Stimulated activated CD4-positive, alpha-beta T cell treated with anti-CD3 and anti-CD28 coated beads, Interleukin-4, amount 100 ng/mL, for 48 hours (primary cell): ENCODE results near the gene FAM234A.

Experiments used
- DNase-seq, 2 donors: peaks; one replicate each; pipeline ENCODE4 v3.0.0-alpha.2; 2020; ENCODE audit warnings: low read depth in 2 of 2

Gene FAM234A

DNA sequence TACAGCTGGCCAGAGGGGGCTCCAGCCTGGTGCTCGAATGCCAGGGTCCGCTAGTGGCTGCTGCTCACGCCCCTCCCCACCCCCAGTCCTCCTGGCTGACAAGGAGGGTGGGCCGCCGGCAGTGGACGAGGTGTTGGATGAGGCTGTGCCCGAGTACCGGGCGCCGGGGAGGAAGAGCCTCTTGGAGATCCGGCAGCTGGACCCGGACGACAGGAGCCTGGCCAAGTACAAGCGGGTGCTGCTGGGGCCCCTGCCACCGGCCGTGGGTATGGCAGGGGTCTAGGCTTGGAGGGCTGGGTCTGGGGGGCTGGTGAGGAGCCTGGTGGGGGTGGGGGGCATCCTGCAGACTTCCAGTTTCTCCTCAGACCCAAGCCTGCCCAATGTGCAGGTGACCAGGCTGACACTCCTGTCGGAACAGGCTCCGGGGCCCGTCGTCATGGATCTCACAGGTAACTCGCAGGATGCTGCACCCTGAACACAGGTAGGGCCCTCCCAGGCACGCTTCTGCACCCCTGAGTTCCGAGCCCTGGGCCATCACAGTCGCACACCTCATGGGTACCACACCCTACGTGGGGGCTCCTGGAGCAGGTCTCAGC, 47.1 kb downstream of the FAM234A start:
- no peak for DNase-seq

DNA sequence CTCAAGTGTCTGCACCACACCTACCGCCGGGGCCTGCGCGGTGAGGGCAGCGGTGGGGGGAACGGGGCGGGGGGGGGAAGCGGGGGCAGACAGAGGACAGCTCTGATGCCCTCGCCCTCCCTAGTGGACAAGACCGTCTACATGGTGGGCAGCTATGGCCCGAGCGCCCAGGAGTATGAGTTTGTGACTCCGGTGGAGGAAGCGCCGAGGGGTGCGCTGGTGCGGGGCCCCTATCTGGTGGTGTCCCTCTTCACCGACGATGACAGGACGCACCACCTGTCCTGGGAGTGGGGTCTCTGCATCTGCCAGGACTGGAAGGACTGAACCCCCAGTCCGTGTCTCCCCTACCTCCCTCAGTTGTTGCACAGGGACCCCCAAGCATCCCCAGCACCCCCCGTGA, 47.9 kb downstream of the FAM234A start:
- DNase-seq, result no peak

GRCh38 chr16:283033-283805, 48.6 kb downstream of the FAM234A start, which contains the start of gene PDIA2:
Gene PDIA2 (plus strand): TSS chr16:283164. CDS start chr16:283170, 6 bp downstream.
- DNase-seq, result no peak

DNA sequence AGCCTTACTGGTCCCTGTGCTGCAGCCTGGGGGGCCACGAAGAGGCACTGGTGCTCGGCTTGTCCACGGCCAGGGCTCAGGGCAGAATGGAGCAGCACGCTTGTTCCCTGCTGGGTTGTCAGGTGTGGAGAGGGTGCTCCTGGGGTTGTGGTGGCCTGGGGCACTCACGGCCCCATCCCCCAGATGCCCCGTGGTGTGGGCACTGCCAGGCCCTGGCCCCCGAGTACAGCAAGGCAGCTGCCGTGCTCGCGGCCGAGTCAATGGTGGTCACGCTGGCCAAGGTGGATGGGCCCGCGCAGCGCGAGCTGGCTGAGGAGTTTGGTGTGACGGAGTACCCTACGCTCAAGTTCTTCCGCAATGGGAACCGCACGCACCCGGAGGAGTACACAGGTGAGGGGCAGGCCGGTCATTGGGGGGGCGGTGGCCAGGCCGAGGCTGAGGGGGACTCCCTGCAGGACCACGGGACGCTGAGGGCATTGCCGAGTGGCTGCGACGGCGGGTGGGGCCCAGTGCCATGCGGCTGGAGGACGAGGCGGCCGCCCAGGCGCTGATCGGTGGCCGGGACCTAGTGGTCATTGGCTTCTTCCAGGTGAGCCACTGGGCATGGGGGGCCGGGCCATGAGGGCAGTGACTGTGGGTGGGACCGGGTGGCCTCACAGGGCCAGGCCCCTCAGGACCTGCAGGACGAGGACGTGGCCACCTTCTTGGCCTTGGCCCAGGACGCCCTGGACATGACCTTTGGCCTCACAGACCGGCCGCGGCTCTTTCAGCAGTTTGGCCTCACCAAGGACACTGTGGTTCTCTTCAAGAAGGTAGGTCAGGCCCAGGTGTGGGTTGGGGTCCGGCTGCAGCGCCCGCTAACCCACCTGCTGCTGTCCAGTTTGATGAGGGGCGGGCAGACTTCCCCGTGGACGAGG, 49.8 kb downstream of the FAM234A start:
- DNase-seq, result no peak

DNA sequence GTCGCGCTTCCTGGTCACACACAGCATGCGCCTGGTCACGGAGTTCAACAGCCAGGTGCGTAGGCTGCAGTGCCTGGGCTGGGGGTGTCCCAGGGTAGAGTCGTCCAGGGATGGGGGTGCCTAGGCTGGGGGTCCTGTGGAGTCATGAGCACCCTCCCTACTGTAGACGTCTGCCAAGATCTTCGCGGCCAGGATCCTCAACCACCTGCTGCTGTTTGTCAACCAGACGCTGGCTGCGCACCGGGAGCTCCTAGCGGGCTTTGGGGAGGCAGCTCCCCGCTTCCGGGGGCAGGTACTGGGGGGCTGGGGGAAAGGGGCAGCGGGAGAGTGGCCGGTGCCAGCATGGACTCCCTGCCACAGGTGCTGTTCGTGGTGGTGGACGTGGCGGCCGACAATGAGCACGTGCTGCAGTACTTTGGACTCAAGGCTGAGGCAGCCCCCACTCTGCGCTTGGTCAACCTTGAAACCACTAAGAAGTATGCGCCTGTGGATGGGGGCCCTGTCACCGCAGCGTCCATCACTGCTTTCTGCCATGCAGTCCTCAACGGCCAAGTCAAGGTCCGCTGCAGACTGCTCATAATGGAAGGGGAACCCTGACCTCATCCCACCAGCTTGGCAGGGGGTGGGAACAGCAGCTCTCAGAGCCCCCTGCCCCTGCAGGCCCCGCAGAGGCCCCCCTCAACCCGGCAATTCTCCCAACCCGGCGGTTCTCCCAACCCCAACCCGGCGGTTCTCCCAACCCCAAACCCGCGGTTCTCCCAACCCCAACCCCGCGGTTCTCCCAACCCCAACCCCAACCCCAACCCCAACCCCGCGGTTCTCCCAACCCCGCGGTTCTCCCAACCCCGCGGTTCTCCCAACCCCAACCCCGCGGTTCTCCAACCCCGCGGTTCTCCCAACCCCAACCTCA, 50.8 kb downstream of the FAM234A start:
- no peak for DNase-seq

DNA sequence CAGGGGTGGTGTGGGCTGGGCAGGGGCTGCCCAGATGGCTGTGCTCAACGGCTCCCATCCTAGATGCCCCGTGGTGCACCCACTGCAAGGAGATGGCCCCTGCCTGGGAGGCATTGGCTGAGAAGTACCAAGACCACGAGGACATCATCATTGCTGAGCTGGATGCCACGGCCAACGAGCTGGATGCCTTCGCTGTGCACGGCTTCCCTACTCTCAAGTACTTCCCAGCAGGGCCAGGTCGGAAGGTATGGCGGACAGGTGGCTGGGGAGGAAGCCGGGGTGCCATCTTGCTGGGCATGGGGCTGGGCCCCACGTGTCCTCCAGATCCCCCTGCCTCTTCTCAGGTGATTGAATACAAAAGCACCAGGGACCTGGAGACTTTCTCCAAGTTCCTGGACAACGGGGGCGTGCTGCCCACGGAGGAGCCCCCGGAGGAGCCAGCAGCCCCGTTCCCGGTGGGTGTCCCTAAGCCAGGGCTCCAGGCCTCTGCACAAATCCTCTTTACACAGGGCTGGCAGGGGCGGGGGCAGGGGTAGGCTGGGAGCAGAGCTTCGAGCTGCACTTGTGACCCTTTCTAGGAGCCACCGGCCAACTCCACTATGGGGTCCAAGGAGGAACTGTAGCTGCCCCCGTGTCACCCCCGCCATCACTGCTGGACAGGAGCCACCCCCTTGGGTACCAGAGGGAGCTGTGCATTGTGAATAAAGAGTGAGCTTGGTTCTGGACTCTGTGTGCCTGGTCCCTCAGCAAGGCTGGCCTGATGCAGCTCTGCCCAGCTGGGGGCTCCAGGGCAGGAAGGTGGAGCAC, 52.1 kb downstream of the FAM234A start:
- no peak for DNase-seq

DNA sequence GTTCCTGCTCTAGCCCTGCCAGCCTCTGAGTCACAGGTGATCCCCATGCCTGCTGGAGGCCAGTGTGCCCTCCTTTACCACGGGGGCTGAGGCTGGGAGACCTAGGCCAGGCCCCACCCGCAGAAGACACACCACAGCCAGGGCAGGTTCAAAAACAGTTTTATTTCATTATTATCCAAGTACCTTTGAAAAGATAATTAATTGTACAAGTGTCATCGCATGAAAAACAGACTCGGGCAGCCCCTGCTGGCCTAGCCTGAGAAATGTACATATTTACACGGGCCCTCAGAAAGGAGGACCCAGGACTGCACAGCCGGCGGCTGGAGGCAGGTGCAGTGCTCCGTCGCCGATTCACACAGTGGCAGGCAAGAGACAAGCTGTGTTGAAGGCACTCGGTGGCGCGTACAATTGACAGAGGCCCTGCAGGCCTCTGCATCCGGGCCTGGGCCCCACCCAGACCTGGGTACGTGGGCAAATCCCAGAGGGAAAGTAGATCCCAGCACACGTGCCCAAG, 52.7 kb downstream of the FAM234A start:
- DNase-seq, result no peak

GRCh38 chr16:287981-288920, 53.6 kb downstream of the FAM234A start:
- no peak for DNase-seq

DNA sequence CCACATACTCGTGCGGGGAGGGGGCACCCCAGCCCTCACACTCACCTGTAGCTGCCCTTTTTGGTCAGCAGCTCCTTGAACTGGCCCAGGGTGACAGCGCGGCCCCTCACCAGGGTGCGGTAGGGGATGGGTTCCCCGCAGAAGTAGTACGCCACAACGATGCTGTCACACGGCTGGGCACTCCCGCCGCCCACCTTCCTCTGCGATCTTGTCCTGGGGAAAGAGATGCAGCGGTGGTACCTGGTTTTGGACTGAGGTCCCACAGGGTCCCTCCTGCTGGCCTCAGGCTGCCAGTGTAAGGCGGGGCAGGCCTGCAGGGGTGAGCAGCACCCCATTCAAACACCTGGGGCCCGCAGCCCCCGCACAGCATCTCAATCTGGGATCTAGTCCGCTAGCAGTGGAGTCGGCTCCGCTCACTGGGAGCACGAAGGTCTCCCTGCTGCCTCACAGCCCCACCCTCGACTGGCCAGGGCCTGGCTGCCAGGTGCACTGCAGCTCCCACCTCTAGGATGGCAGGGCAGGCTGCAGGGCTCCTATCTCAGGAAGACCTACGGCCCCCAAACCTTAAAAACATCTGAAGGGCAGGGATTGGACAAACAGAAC, 54.9 kb downstream of the FAM234A start:
- no peak for DNase-seq

GRCh38 chr16:290015-290680, 55.5 kb downstream of the FAM234A start:
- DNase-seq, result no peak

DNA sequence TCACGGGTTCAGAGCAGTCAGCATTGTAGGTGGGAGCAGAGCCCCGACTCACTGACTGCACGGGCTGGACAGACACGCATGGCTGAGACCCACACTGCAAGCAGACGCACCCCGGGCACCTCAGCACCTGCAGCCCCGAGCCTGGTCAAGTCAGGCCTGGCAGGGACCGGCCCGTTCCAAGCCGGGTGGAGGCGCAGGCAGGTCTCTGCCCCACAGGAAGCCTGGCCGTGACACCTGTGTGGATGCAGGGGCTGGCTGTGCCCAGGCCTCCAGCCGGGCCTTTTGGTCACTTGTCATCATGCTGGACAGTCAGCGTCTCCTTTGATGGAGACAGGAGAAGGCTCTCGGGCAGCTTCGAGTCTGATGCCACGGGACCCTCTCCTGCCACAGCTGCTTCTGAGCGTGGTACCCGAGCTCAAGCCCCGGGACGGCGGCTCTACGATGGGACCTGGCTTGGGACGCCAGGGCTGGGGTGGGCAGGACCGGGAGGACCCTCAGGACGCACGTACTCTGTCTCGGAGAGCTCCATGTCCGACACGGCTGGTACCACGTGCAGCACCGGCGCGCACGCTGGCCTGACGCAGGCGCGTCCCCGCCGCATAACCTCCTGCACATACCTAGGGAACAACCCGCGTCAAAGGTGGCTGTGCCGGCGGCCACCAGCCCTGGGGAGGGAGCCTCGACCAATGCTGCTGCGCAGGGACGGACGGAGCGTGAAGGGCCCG, 56.2 kb downstream of the FAM234A start:
- DNase-seq, result no peak

DNA sequence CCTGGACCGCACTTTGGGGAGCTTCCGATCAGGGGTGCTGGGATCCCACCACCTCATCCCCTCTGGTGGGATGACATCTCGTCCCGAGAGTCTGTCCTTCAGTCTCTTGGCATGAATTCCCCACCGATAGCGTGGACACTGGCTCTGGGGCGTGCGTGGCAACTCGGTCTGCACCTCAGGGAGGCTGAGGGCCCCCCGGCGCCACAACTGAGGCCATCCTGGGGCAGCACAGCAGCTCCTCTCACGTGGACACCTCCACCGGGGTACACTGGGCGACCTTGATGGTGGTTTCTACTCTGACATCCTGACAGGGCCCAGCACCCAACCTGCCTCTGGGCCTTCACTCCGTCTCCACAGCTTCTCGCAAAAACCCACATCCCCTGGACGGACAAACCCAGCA, 56.9 kb downstream of the FAM234A start:
- DNase-seq, result no peak

DNA sequence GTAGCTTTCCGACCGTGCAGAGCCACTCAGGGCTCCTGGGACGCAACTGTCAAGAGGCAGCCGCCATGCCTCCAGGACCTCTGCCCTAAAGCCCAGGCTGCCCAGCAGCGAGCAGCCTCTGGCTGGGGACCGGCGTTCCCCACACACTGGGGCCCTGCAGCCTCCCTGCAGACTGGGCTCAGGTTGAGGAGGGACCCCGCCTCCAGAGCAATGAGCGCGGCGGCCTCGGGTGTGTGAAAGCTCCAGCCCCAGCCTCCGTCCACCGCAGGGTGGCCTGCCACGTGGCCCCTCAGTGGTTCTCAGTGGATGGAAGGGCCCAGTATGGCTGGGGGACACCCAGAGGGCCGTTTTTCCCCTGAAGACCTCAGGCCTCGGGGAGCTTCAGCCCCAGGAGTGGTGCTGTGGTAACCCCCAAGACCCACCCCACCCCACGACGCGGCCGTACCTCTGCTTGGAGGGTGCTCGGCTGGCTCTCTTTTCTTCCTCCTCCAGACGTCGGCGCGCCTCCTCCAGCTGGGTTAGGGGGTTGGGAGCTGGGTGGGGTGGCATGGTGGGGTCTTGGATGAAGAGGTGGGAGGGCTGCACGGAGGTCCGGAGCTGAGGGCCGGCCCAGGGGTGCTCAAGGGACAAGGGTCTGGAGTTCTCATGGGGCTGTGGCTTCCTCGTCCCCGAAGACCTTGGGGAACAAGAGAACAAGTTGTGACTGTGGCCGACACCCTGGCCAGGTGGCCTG, 58.6 kb downstream of the FAM234A start:
- no peak for DNase-seq

- DNase-seq, result no peak
These were observed 61.7 kb downstream of the FAM234A start for GRCh38 chr16:296276-296675.

DNA sequence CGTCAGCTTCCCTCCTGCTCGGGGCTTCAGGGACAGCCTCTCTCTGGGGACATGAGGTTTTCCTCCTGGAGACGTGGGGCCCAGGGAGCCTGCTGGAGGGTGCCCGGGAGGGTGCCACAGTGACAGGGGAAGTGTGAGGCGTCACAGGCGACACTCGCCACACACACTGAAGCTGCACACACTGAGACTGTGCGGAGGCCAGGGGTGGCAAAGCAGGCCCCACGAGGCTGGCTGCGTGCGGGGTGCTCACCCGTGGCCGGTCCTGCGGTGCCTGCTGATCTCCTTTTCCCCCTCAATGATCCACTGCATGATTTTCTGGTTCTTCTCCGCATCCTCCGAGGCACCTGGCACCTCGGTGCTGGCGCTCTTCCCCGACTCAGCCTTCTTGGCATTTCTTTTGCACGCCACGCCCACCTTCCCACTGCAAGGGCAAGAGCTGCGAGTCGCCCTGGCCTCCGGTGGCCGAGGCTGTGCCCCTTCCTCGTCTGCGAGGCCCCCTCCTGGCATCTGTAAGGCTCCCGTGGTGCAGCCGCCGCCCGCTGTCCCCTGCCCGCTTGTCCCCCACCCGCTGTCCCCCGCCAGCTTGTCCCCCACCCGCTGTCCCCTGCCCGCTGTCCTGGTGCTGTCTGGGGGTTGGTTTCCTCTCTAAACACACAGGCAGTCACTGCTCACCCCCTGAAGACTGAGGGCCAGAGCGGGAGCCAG, 62.3 kb downstream of the FAM234A start:
- DNase-seq, result no peak

- DNase-seq, result no peak
These were observed 63.2 kb downstream of the FAM234A start for GRCh38 chr16:297832-298231.
